Activated CD8-positive, alpha-beta memory T cell treated with anti-CD3 and anti-CD28 coated beads for 4 hours (primary cell): ENCODE data around the gene PRDM16.

Source experiments
- DNase-seq, 2 donors: peaks; one replicate each; pipeline ENCODE4 v3.0.0-alpha.2; 2020; ENCODE audit warnings: low read depth in 2 of 2

PRDM16 gene

DNA sequence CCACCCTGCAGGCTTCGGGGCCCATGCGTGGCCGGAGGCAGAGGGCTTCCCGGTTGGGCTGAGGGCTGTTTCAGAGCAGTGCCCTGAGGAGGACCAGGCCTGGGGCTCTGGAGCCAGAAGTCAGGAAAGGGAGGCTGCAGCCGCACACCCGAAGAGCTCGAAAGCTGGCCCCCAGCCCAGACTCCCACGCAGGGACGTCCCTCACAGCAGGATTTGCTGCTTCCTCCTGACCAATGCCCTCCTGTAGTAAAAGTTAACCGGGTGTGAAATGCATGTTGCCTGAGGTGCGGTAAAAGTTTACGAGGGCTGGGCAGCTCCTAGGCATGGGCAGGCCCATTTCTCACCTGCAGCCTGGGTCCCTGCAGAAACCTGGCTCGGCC, 283.9 kb downstream of the PRDM16 start:
- DNase-seq, result no peak

- no peak for DNase-seq
Measured at GRCh38 chr1:3353876-3354275, 284.9 kb downstream of the PRDM16 start.

- no peak for DNase-seq
Measured at GRCh38 chr1:3355089-3355488, 286.1 kb downstream of the PRDM16 start.

- DNase-seq, result no peak
Measured at GRCh38 chr1:3355894-3356826, 287.2 kb downstream of the PRDM16 start.

- DNase-seq, result no peak
Measured at GRCh38 chr1:3356827-3357460, 287.9 kb downstream of the PRDM16 start.

- DNase-seq, result no peak
Measured at GRCh38 chr1:3357526-3358297, 288.7 kb downstream of the PRDM16 start.

DNA sequence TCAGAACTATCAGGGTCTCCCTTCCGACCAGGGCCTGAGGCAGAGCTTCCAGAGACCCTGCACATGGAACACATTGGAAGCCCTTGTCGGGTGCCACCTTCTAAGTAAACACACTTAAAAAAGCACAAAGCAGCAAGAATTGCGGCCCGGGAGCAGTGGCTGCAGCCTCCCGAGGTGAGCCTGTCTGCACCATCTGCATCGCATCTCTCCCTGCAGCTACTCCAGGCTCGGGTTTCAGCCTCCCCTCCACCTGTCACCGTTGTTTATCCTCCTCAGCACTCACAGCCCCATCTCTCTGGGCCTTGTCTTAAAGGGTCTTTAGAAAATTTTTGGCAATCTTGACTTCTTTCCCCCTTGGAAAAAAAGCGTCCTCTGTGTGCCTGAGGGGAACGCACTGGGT, 290.3 kb downstream of the PRDM16 start:
- DNase-seq, result no peak

DNA sequence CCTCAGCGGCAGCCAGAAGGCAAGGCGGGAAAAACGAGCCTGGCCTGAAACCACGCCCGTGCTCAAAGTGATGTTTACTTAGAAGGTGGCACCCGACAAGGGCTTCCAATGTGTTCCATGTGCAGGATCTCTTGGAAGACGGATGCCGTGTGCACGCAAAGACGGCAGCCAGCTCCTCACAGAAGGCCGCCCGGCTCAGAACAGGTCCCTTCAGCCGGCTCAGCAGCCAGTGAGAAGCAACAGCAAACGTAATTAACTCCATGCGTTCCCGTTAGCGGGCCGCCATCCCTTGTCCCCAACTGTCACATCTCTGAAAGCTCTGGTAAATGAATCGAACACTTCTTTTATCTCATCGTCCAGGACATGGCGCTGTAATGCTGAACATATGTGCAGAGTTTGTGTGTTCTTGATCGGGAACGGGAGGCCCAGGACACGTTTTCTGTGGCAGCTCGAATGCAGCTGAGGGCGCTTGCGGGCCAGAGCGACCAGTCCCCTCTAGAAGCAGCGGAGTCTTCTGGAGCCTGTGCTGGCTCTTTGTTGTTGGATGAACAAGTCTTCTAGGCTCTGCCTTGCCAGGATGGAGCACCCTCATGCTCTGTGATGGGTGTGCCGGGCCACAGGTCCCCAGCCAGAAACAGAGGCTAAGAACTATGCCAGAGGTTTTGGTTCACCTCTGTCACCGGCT, 290.9 kb downstream of the PRDM16 start:
- no peak for DNase-seq

GRCh38 chr1:3360646-3361257, 291.7 kb downstream of the PRDM16 start:
- DNase-seq, result no peak

GRCh38 chr1:3363023-3363422, 294.0 kb downstream of the PRDM16 start:
- DNase-seq, result no peak

DNA sequence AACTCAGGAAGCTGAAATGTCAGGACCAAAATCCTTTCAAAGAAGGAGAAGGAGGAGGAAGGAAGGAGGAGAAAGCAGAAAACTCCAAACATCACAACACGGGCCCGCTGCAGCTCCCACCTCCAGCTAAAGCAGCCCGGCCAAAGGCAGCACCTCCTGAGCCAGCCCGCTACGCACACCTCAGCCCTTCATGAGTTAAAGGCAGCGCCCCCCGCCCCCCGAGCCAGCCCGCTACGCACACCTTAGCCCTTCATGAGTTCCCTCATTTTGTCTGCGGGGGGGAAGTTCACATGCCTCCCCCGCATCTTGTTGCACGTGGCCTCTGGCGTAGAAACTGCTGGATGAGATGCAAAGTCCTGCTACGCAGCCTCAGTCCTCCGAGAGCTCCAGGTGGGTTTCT, 294.8 kb downstream of the PRDM16 start:
- DNase-seq, result no peak

DNA sequence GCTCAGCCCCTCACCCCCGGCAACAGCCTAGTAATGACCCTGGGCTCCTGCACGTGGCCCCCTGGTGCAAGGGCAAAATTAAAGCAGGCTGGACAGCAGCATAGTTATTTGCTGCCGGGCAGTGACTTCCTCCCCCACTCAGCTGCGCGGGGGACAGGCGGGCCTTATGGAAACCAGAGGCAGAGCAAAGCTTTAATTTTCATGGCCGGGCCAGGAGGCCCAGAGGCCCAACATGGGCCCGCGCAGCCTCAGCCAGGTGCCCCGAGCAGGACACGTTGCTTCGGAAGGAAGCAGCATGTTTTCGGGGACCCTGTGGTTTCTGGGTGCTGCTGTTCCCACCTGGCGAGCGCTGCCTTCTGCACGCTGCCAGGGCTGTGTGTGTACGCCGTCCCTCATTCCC, 295.5 kb downstream of the PRDM16 start:
- no peak for DNase-seq

DNA sequence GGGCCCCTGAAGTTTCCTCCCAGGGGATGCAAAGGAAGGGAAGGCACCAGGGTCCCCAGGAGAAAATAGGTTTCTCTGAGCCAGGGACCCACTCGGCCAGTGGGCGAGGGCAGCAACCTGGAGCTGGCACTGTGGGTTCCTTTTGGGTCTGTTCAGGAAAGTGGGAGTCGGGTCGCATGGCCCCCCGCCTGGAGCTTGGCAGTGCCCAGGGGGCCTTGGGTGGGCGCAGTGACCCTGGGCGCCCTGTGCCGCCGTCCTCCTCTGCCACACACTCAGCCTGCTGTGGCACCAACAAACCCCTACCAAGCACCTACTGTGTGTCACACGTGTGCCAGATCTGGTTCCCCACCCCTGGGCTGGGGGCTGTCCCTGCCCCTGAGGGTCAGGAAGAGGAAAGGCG, 296.0 kb downstream of the PRDM16 start:
- DNase-seq, result no peak

DNA sequence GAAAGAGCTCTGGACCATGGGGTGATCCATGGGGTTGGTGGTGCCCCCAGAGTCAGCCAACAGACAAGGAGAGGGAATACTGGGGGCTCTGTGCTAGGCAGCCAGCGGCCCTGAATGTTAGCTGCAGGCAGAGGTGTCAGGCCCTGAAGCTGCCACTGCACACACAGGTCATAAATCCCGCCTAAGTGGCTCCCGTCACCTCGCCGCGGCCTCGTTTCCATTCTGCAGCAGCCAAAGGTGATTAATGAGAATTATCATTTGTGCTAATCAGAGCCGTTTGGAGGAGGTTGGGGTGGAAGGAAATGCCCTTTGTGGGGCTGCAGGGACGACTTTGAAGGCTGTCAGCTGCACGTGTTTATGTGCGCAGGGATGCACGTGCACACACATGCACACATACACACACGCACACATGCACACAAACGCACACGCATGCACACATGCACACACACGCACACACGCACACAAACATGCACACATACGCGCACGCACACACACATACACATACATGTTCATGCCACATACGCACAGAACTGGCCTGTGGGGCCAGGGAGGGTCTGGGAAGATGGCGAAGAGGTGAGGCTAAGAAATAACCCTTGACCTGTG, 296.6 kb downstream of the PRDM16 start:
- no peak for DNase-seq

DNA sequence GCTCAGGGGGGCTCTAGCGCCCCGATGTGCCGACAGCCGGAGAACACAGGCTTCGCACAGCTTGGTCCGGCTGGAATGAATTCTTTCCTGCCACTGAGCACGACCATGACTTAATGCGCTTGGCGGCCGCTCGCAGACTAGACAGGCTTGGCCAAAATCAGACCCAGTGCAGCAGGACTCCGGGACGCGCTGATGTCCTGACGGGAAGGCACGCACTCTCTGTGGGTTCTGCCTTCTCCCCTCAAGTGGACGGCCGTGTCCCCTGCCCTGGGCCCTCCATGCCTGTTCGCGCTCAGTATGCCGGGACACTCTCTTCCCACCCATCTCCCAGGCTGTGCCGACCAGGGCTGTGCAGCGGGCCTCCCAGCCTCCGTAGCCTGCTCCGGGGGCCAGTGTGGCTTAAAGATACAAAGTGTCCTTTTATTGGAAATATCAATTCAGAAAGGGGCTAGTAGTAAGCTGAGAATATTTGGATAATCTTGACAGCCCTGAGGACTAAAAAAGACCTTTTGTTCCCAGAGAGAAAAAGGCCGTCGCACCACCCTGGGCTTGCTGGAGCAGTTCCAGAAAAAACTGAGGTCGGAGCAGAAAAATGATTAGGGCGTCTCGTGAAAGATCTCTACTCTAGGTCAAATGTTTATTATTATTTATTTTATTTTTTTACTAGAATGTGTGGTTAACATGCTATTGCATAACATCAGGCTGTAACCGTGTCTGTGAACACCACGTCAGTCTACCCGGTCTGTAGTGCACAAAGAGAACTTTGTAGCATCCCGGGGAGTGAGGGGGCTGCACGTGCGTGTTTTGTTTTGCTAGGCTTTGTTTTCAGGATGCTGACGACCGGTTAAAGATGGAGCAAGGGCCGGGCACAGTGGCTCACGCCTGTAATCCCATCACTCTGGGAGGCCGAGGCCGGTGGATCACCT, 297.4 kb downstream of the PRDM16 start:
- DNase-seq, result no peak

GRCh38 chr1:3367376-3367775, 298.4 kb downstream of the PRDM16 start:
- DNase-seq, result no peak

GRCh38 chr1:3368059-3368458, 299.1 kb downstream of the PRDM16 start:
- DNase-seq, result no peak

DNA sequence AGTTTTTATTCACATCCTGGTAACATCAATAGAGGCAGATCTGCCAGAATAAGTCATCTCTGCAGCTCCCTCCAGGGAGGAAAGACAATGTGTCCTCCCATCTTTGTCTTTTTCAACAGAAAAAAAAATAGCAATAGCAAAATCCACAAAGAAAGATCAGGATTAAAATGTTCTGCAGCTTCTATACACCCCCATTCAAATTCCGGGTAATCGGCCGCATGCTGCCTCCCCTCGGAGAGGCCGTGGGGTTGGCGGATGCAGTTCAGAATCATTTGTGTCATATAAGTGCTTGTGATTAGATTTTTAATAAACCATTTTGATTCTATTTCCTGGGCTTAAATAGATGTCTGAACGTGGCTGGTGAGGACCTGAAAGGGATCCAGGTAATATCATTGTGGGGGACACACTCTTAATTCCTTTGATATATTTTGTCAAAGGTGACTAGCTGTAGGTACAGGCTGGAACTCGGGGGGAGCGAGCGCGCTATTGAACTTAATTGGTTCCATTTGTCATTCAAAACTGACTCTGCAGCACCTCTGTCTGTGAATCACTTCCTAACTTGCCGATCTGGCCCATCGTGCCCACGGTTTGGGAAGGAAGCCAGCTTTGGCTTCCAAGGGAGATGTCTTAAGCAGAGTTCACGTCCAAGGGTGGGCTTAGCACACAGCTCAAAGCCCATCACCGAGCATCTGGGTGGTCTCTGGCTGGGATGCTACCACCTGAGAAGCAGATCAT, 299.9 kb downstream of the PRDM16 start:
- no peak for DNase-seq

- DNase-seq, result no peak
Measured at GRCh38 chr1:3369446-3370076, 300.6 kb downstream of the PRDM16 start.
